T-helper 17 cell (primary cell): Measurements from ENCODE around the gene TANK. TPM values are rescaled to one million over a fixed set of nuclear protein-coding genes. Genes with fewer than 3 reads are reported as not detected.

Source experiments
- total RNA-seq, 4 donors: library from RNA in 2 of 4; stranded (reverse) in 2 of 4; gene quantifications; one replicate each; pipeline ENCODE4 v1.2.3 and lab custom pipeline; 2022 to 2026

Gene TANK
- total RNA-seq, 2 donors from 2014 or later = 129 to 134 TPM

Other genes with a start within 250 kb of the TANK start
- gene PSMD14, start 148.0 kb downstream of the TANK start, total RNA-seq = 10 to 100 TPM; 28.7 to 38.6 TPM